ENCODE data around the gene DOCK8.

Gene DOCK8

GRCh38 chr9:469672-470551, 255.2 kb downstream of the DOCK8 start:
- DNase-seq: peak; percentile 87

- peak; percentile 8 for DNase-seq
Observed at GRCh38 chr9:470552-471194, 256.0 kb downstream of the DOCK8 start.

- DNase-seq: no peak
Observed at GRCh38 chr9:471320-471719, 256.7 kb downstream of the DOCK8 start.

GRCh38 chr9:472479-473075, 257.9 kb downstream of the DOCK8 start:
- DNase-seq: no peak

GRCh38 chr9:477193-477592, 262.5 kb downstream of the DOCK8 start:
- DNase-seq: no peak

- no peak for DNase-seq
Observed at GRCh38 chr9:479304-479970, 264.8 kb downstream of the DOCK8 start.

GRCh38 chr9:479971-480350, 265.3 kb downstream of the DOCK8 start:
- no peak for DNase-seq

- no peak for DNase-seq
Observed at GRCh38 chr9:482739-483138, 268.1 kb downstream of the DOCK8 start.

GRCh38 chr9:486156-486555, 271.5 kb downstream of the DOCK8 start:
- DNase-seq: no peak

GRCh38 chr9:487429-487828, 272.8 kb downstream of the DOCK8 start:
- no peak for DNase-seq

- no peak for DNase-seq
Observed at GRCh38 chr9:488448-488847, 273.8 kb downstream of the DOCK8 start.

GRCh38 chr9:489198-490197, 274.8 kb downstream of the DOCK8 start:
- DNase-seq: no peak

- no peak for DNase-seq
Observed at GRCh38 chr9:494764-495163, 280.1 kb downstream of the DOCK8 start.

GRCh38 chr9:495739-496138, 281.1 kb downstream of the DOCK8 start:
- DNase-seq: no peak

GRCh38 chr9:503326-503725, 288.7 kb downstream of the DOCK8 start:
- no peak for DNase-seq

- DNase-seq: peak; percentile 75
Observed at GRCh38 chr9:503881-504852, 289.5 kb downstream of the DOCK8 start, which contains the start of gene KANK1. TSS of gene KANK1 (plus strand) at chr9:504695.

- DNase-seq: peak; percentile 21
Observed at GRCh38 chr9:504921-505740, 290.5 kb downstream of the DOCK8 start.

GRCh38 chr9:505741-506059, 291.0 kb downstream of the DOCK8 start:
- DNase-seq: no peak

GRCh38 chr9:506281-506680, 291.6 kb downstream of the DOCK8 start:
- no peak for DNase-seq

GRCh38 chr9:511861-512260, 297.2 kb downstream of the DOCK8 start:
- DNase-seq: no peak
